ENCODE data around the gene PITPNC1.

Gene PITPNC1

GRCh38 chr17:67554634-67555033 lies 177.6 kb downstream of the PITPNC1 start:
- DNase-seq (ENCODE audit: low read depth) = no peak

- DNase-seq (ENCODE audit: low read depth) = no peak
Measured at GRCh38 chr17:67555855-67556254, 178.8 kb downstream of the PITPNC1 start.

- DNase-seq (ENCODE audit: low read depth) = no peak
Measured at GRCh38 chr17:67557052-67557845, 180.2 kb downstream of the PITPNC1 start.

- no peak for DNase-seq (ENCODE audit: low read depth)
Measured at GRCh38 chr17:67557921-67558320, 180.8 kb downstream of the PITPNC1 start.

- DNase-seq (ENCODE audit: low read depth) = no peak
Measured at GRCh38 chr17:67558740-67559380, 181.8 kb downstream of the PITPNC1 start.

- no peak for DNase-seq (ENCODE audit: low read depth)
Measured at GRCh38 chr17:67559381-67559966, 182.4 kb downstream of the PITPNC1 start.

- DNase-seq (ENCODE audit: low read depth) = no peak
Measured at GRCh38 chr17:67562005-67562404, 184.9 kb downstream of the PITPNC1 start.

- DNase-seq (ENCODE audit: low read depth) = no peak
Measured at GRCh38 chr17:67563692-67564228, 186.7 kb downstream of the PITPNC1 start.

- DNase-seq (ENCODE audit: low read depth) = no peak
Measured at GRCh38 chr17:67565068-67565467, 188.0 kb downstream of the PITPNC1 start.

GRCh38 chr17:67566656-67567055 lies 189.6 kb downstream of the PITPNC1 start:
- DNase-seq (ENCODE audit: low read depth) = no peak

- no peak for DNase-seq (ENCODE audit: low read depth)
Measured at GRCh38 chr17:67569015-67569451, 192.0 kb downstream of the PITPNC1 start.

GRCh38 chr17:67569873-67570272 lies 192.8 kb downstream of the PITPNC1 start:
- no peak for DNase-seq (ENCODE audit: low read depth)

- no peak for DNase-seq (ENCODE audit: low read depth)
Measured at GRCh38 chr17:67570797-67571196, 193.7 kb downstream of the PITPNC1 start.

GRCh38 chr17:67571478-67571877 lies 194.4 kb downstream of the PITPNC1 start:
- DNase-seq (ENCODE audit: low read depth) = no peak

- no peak for DNase-seq (ENCODE audit: low read depth)
Measured at GRCh38 chr17:67573987-67574657, 197.0 kb downstream of the PITPNC1 start.

GRCh38 chr17:67574658-67575293 lies 197.7 kb downstream of the PITPNC1 start:
- no peak for DNase-seq (ENCODE audit: low read depth)

- DNase-seq (ENCODE audit: low read depth) = no peak
Measured at GRCh38 chr17:67575325-67575724, 198.2 kb downstream of the PITPNC1 start.

GRCh38 chr17:67576471-67577115 lies 199.5 kb downstream of the PITPNC1 start:
- no peak for DNase-seq (ENCODE audit: low read depth)

- DNase-seq (ENCODE audit: low read depth) = no peak
Measured at GRCh38 chr17:67577429-67578141, 200.5 kb downstream of the PITPNC1 start.

GRCh38 chr17:67578142-67578457 lies 201.0 kb downstream of the PITPNC1 start:
- DNase-seq (ENCODE audit: low read depth) = no peak

Measured in HS-5 (cell line).